Transverse colon (tissue), 4 donors: Measurements from ENCODE around the gene FXYD5. TPM values are rescaled to one million over a fixed set of nuclear protein-coding genes. Genes with fewer than 3 reads are reported as not detected.

Experiments
- DNase-seq: peaks from one replicate; pipeline ENCODE4 v3.0.0-alpha.2; 2019
- H3K27ac ChIP-seq, 4 donors: fragments of 200-600 bp; sonication (generic); 2 replicates each; pipeline ENCODE4 v1.5.1; 2016 to 2018; ENCODE audit warnings: inconsistent platforms in 4 of 4
- H3K27me3 ChIP-seq: fragments of 200-600 bp; sonication (generic); 2 replicates; pipeline ENCODE4 v1.5.1; 2017; ENCODE audit warnings: inconsistent platforms
- H3K36me3 ChIP-seq, 4 donors: fragments of 200-600 bp; sonication (generic); 2 replicates each; pipeline ENCODE4 v1.5.1; 2017 to 2019; ENCODE audit warnings: inconsistent platforms in 4 of 4
- H3K4me1 ChIP-seq, 4 donors: fragments of 200-600 bp; sonication (generic); 2 replicates each; pipeline ENCODE4 v1.5.1; 2017 to 2020; ENCODE audit warnings: inconsistent platforms in 4 of 4
- H3K4me3 ChIP-seq, 4 donors: fragments of 200-600 bp; sonication (generic); 1 replicate in 1 of 4; 2 replicates in 3 of 4; pipeline versions ENCODE4 v1.5.1 to v1.6.1; 2017 to 2019; ENCODE audit warnings: inconsistent platforms in 4 of 4
- H3K9me3 ChIP-seq, 2 donors: fragments of 200-600 bp; sonication (generic); 2 replicates each; pipeline ENCODE4 v1.5.1; 2017 to 2019; ENCODE audit warnings: inconsistent platforms in 2 of 2
- EP300 ChIP-seq: sonication (generic); formaldehyde crosslinking; IDR thresholded peaks from one replicate; pipeline ENCODE4 v1.6.1; 2017; ENCODE audit warnings: antibody characterized with exemption, low read depth
- POLR2A ChIP-seq: fragments of 450-650 bp; IDR thresholded peaks from one replicate; pipeline ENCODE4 v1.6.1; 2016; ENCODE audit warnings: antibody characterized with exemption, mild to moderate bottlenecking, moderate library complexity
- POLR2AphosphoS5 ChIP-seq, 3 donors: sonication (generic); formaldehyde crosslinking; IDR thresholded peaks; one replicate each; pipeline ENCODE4 v1.6.1; 2016; ENCODE audit warnings: antibody characterized with exemption in 3 of 3
- WGBS, 2 donors: methylation state at CpG; one replicate each; pipeline ENCODE4 v1.1.5; 2018; ENCODE audit warnings: low coverage in 1 of 2; 5-methylcytosine and 5-hydroxymethylcytosine counted together
- in situ Hi-C, 4 donors: fragments of 200-750 bp; cut with MboI; loops; one replicate each; pipeline versions ENCODE4 v1.15.0 to v1.15.1; 2017; ENCODE audit warnings: low sequenced_read_pairs in 3 of 4, low pct_ligation_motif_present in 1 of 4, low pct_unique_long_range_greater_than_20kb in 1 of 4
- intact Hi-C: fragments of 100-400 bp; cut with DNase I; formaldehyde crosslinking; loops from one replicate; pipeline ENCODE4 v1.15.1; 2023; ENCODE audit warnings: low total_unique reads
- total RNA-seq, 4 donors: library from RNA; depleted of rRNA; stranded (reverse); fragments of >200 nt; gene quantifications; one replicate each; pipeline ENCODE4 v1.1.0, GENCODE V29; 2016
- TF ChIP-seq, protein P1 (sequence below), 5 experiments: fragments of 200-600 bp in 3 of 5; fragments of 450-650 bp in 2 of 5; sonication (generic) in 3 of 5; IDR thresholded peaks; 1 replicate in 2 of 5; 2 replicates in 3 of 5; pipeline ENCODE4 v1.5.1; 2016 to 2017; ENCODE audit warnings: antibody characterized with exemption in 5 of 5, inconsistent platforms in 3 of 5, mild to moderate bottlenecking in 2 of 5, moderate library complexity in 1 of 5

Gene FXYD5
- total RNA-seq, 4 donors from 2014 or later: 2.0 to 57.2 (median 15.1) TPM

DNA sequence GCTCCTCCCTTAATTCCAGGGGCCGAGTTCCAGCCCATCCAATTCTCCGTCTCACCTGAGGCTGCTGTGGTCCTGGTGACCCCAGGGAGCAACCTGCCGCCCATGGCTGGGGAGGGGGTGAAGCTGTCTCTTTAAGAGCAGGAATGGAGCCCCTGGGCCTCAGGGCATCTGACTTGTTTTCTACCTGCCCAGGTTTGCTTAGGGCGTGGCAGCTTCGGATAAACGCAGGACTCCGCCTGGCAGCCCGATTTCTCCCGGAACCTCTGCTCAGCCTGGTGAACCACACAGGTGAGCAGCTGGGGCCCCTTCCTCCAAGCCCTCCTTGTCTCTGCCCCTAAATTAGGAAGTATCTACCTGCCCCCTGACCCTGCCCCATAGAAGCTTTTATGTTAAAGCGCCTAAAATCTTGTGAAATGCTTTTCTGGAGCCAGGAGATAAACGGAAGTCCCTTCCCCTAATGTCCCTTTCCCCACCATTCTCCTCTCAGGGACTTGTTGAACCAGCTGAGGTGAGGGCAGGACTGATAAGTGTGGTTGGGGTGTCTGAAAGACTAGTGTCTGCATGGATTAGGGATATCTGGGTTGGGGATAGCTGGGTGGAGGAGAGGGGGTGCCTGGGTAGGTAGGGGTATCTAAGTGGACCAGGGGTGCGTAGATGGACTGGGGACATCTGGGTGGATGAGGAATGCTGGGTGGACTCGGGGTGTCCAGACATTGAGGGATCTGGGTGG lies 38.3 kb upstream of the FXYD5 start:
- WGBS, 2 donors: 44 to 59% methylated on average over 2 to 13 of the region's 13 CpGs
- DNase-seq: peak; percentile 83

GRCh38 chr19:35117116-35117515 lies 37.4 kb upstream of the FXYD5 start:
- 27% methylated on average over 8 of the region's 8 CpGs; no CpG with 5 or more reads in 1 of the 2 donors for WGBS, 2 donors
- no peak for TF ChIP-seq EP300
- no peak for TF ChIP-seq POLR2A
- TF ChIP-seq, protein P1, sequence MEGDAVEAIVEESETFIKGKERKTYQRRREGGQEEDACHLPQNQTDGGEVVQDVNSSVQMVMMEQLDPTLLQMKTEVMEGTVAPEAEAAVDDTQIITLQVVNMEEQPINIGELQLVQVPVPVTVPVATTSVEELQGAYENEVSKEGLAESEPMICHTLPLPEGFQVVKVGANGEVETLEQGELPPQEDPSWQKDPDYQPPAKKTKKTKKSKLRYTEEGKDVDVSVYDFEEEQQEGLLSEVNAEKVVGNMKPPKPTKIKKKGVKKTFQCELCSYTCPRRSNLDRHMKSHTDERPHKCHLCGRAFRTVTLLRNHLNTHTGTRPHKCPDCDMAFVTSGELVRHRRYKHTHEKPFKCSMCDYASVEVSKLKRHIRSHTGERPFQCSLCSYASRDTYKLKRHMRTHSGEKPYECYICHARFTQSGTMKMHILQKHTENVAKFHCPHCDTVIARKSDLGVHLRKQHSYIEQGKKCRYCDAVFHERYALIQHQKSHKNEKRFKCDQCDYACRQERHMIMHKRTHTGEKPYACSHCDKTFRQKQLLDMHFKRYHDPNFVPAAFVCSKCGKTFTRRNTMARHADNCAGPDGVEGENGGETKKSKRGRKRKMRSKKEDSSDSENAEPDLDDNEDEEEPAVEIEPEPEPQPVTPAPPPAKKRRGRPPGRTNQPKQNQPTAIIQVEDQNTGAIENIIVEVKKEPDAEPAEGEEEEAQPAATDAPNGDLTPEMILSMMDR (IDR thresholded peaks at IDR 0.05): no peak
- peak in 2 of 3 donors; percentile 44 to 49 for TF ChIP-seq POLR2AphosphoS5 (IDR thresholded peaks at IDR 0.05)
- Histone ChIP-seq H3K4me3 (peak overlapping the region; percentile 38 to 65 (median 47)), H3K27me3 (no peaks in the 10 kb centered on the region), H3K9me3 (no peaks in the 10 kb centered on the region), H3K27ac (peak overlapping the region; percentile 88 to 95 (median 91)), H3K36me3 (no peaks in the 10 kb centered on the region), H3K4me1 (peaks cover 4 to 41% (median 32%) of the 10 kb centered on the region in 4 donors)
- DNase-seq: no peak
- intact Hi-C loops: no loop called here
- in situ Hi-C loops: no loop called here

More for the DNA sequence above, 38.3 kb upstream of the FXYD5 start:
- H3K4me1 ChIP-seq: peaks cover 0 to 32% (median 25%) of the 10 kb centered on the region in 4 donors
- in situ Hi-C loops: no loop called here
- peak overlapping the region; percentile 88 to 95 (median 91) for H3K27ac ChIP-seq
- no peaks in the 10 kb centered on the region for H3K36me3 ChIP-seq
- H3K9me3 ChIP-seq: no peaks in the 10 kb centered on the region
- H3K27me3 ChIP-seq: no peaks in the 10 kb centered on the region
- peak overlapping the region; percentile 38 to 65 (median 47) for H3K4me3 ChIP-seq
- intact Hi-C loops: no loop called here
- TF ChIP-seq POLR2A (peak; percentile 92), EP300 (no peak), POLR2AphosphoS5 (IDR thresholded peaks at IDR 0.05) (peak; percentile 68 to 92 (median 81))
- TF ChIP-seq, protein P1 (IDR thresholded peaks at IDR 0.05): no peak

DNA sequence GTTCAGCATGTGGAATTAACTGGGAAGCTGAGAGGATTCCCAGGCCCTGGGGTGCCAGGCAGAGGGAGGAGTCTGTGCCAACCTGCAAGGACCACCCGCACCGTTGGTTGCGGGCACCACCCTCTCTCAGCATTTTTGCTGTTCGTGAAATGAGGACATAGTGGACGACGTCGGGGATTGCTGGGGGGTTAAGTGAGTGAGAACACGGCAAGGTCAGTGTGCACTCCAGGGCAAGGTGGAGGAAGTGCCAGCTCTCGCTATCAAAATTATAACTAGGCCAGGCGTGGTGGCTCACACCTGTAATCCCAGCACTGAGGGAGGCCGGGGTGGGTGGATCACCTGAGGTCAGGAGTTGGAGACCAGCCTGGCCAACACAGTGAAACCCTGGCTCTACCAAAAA lies 36.7 kb upstream of the FXYD5 start:
- Histone ChIP-seq H3K4me1 (peaks cover 4 to 48% (median 37%) of the 10 kb centered on the region in 4 donors), H3K4me3 (peak overlapping the region in 3 of 4 donors; percentile 38 to 65 (median 51)), H3K27me3 (no peaks in the 10 kb centered on the region), H3K36me3 (no peaks in the 10 kb centered on the region), H3K9me3 (no peaks in the 10 kb centered on the region), H3K27ac (peak overlapping the region; percentile 88 to 95 (median 91))
- intact Hi-C loops: no loop called here
- in situ Hi-C loops: no loop called here
- WGBS, 2 donors: 28 to 74% methylated on average over 8 to 11 of the region's 11 CpGs
- DNase-seq: peak; percentile 61
- TF ChIP-seq, protein P1 (IDR thresholded peaks at IDR 0.05): no peak
- TF ChIP-seq EP300: no peak
- peak in 2 of 3 donors; percentile 14 to 65 for TF ChIP-seq POLR2AphosphoS5 (IDR thresholded peaks at IDR 0.05)
- TF ChIP-seq POLR2A: peak; percentile 55

DNA sequence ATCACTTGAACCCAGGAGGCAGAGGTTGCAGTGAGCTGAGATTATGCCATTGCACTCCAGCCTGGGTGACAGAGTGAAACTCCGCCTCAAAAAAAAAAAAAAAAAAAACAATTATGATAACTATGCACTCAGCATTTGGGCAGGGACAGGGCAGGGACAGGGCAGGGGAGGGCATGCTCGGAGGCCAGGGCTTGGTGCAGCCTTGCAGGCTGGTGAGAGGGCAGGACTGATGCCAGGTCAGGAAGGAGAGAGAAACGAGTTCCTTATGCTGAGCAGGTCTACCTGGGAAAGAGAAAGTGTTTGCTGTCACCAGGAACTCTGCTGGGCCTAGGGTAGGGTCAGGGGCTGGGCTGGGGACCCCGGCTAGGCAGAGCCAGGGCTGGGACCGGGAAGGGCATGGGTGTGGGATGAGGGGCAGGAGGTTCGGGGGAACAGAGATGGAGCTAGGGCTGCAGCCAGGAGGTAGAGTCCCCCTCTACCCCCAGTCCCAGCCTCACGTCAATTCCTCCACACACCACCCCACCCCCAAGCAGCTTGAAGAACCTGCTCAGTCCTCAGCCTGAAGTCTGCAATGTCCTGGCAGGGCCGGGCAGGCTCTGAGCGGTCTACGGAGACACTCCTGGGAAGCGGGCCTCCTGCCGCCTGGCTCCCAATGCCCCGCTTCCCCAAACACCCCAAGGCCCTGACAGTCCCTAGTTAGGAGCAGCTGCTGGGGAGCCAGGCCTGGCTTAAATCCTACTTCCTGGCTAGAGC lies 36.1 kb upstream of the FXYD5 start:
- no peaks in the 10 kb centered on the region for H3K27me3 ChIP-seq
- H3K36me3 ChIP-seq: no peaks in the 10 kb centered on the region
- peak overlapping the region; percentile 14 to 65 (median 44) for H3K4me3 ChIP-seq
- intact Hi-C loops: no loop called here
- peak; percentile 66 for DNase-seq
- in situ Hi-C loops: no loop called here
- peak in 1 of 3 donors; percentile 25 for TF ChIP-seq POLR2AphosphoS5 (IDR thresholded peaks at IDR 0.05)
- peak; percentile 65 for TF ChIP-seq POLR2A
- TF ChIP-seq, protein P1 (IDR thresholded peaks at IDR 0.05): no peak
- H3K4me1 ChIP-seq: peaks cover 4 to 54% (median 41%) of the 10 kb centered on the region in 4 donors
- 47% methylated on average over 12 of the region's 13 CpGs; no CpG with 5 or more reads in 1 of the 2 donors for WGBS, 2 donors
- no peaks in the 10 kb centered on the region for H3K9me3 ChIP-seq
- H3K27ac ChIP-seq: peak overlapping the region; percentile 88 to 95 (median 91)
